H9 (cell line): ENCODE measurements around the gene BIVM. TPM values are rescaled to one million over a fixed set of nuclear protein-coding genes. Genes with fewer than 3 reads are reported as not detected.

Source experiments
- DNase-seq: peaks from one replicate; pipeline ENCODE4 v3.0.0-alpha.2; 2017
- H2AFZ ChIP-seq: one replicate; pipeline ENCODE4 v1.6.1; 2013; ENCODE audit warnings: mild to moderate bottlenecking, low read length, control low read depth, moderate library complexity
- H2AK5ac ChIP-seq: 2 replicates; pipeline ENCODE4 v1.6.1; 2013; ENCODE audit warnings: low read length, control low read depth, mixed read lengths; ENCODE audit not compliant: insufficient read length
- H2BK120ac ChIP-seq: one replicate; pipeline ENCODE4 v1.6.1; 2013; ENCODE audit warnings: low read depth, mild to moderate bottlenecking, low read length, control low read depth, inconsistent platforms; ENCODE audit not compliant: poor library complexity, severe bottlenecking
- H2BK12ac ChIP-seq: 2 replicates; pipeline ENCODE4 v1.6.1; 2013; ENCODE audit warnings: low read length, control low read depth, mixed read lengths, low read depth; ENCODE audit not compliant: insufficient read length
- H2BK15ac ChIP-seq: 2 replicates; pipeline ENCODE4 v1.6.1; 2013; ENCODE audit warnings: low read depth, low read length, control low read depth
- H2BK20ac ChIP-seq: one replicate; pipeline ENCODE4 v1.6.1; 2013; ENCODE audit warnings: low read depth, mild to moderate bottlenecking, low read length, control low read depth, inconsistent platforms; ENCODE audit not compliant: poor library complexity, severe bottlenecking
- H2BK5ac ChIP-seq: 2 replicates; pipeline ENCODE4 v1.6.1; 2013; ENCODE audit warnings: low read length, control low read depth, mixed read lengths; ENCODE audit not compliant: insufficient read length
- H3K14ac ChIP-seq: 2 replicates; pipeline ENCODE4 v1.6.1; 2013; ENCODE audit warnings: low read length, control low read depth; ENCODE audit not compliant: insufficient read depth
- H3K18ac ChIP-seq: 2 replicates; pipeline ENCODE4 v1.6.1; 2013; ENCODE audit warnings: low read depth, mild to moderate bottlenecking, mixed read lengths, low read length, control low read depth; ENCODE audit not compliant: insufficient read length
- H3K23ac ChIP-seq: 2 replicates; pipeline ENCODE4 v1.6.1; 2013; ENCODE audit warnings: low read length, control low read depth, mixed read lengths, low read depth; ENCODE audit not compliant: insufficient read length
- H3K23me2 ChIP-seq: 2 replicates; pipeline ENCODE4 v1.6.1; 2013; ENCODE audit warnings: low read depth, mild to moderate bottlenecking, mixed read lengths, low read length, control low read depth; ENCODE audit not compliant: insufficient read length, poor library complexity, severe bottlenecking
- H3K27ac ChIP-seq: 2 replicates; pipeline ENCODE4 v1.5.1; 2013; ENCODE audit warnings: low read length, control low read depth, mixed read lengths, low read depth; ENCODE audit not compliant: insufficient read length
- H3K27me3 ChIP-seq: 2 replicates; pipeline ENCODE4 v1.6.1; 2013; ENCODE audit warnings: low read length, control low read depth, inconsistent platforms; ENCODE audit not compliant: insufficient read depth
- H3K4ac ChIP-seq: 2 replicates; pipeline ENCODE4 v1.6.1; 2013; ENCODE audit warnings: low read depth, mild to moderate bottlenecking, control low read depth, inconsistent platforms, low read length, moderate library complexity
- H3K4me1 ChIP-seq: 2 replicates; pipeline ENCODE4 v1.6.1; 2013; ENCODE audit warnings: low read length, control low read depth, inconsistent platforms; ENCODE audit not compliant: insufficient read depth
- H3K4me2 ChIP-seq: 2 replicates; pipeline ENCODE4 v1.6.1; 2013; ENCODE audit warnings: low read length, control low read depth, mixed read lengths; ENCODE audit not compliant: insufficient read length, insufficient read depth
- H3K56ac ChIP-seq: 2 replicates; pipeline ENCODE4 v1.6.1; 2013; ENCODE audit warnings: low read depth, mild to moderate bottlenecking, mixed read lengths, low read length, control low read depth; ENCODE audit not compliant: insufficient read length
- H3K79me1 ChIP-seq: 2 replicates; pipeline ENCODE4 v1.6.1; 2013; ENCODE audit warnings: low read depth, mild to moderate bottlenecking, moderate library complexity, low read length, control low read depth, inconsistent platforms; ENCODE audit not compliant: insufficient read depth, poor library complexity, severe bottlenecking
- H3K79me2 ChIP-seq: 2 replicates; pipeline ENCODE4 v1.6.1; 2013; ENCODE audit warnings: low read length, control low read depth, inconsistent platforms; ENCODE audit not compliant: insufficient read depth
- H3K9ac ChIP-seq: 2 replicates; pipeline ENCODE4 v1.6.1; 2013; ENCODE audit warnings: low read length, control low read depth, mixed read lengths; ENCODE audit not compliant: insufficient read length; ENCODE audit errors: extremely low read depth
- H3K9me3 ChIP-seq: one replicate; pipeline ENCODE4 v1.6.1; 2013; ENCODE audit warnings: low read depth, low read length, inconsistent platforms; ENCODE audit not compliant: control insufficient read depth
- H3T11ph ChIP-seq: one replicate; pipeline ENCODE4 v1.6.1; 2013; ENCODE audit warnings: mild to moderate bottlenecking, low read length, control low read depth, inconsistent platforms
- H4K20me1 ChIP-seq: one replicate; pipeline ENCODE4 v1.6.1; 2013; ENCODE audit not compliant: control insufficient read depth, insufficient read length, insufficient read depth
- H4K5ac ChIP-seq: 2 replicates; pipeline ENCODE4 v1.6.1; 2013; ENCODE audit warnings: low read depth, mild to moderate bottlenecking, mixed read lengths, low read length, control low read depth; ENCODE audit not compliant: insufficient read length
- H4K8ac ChIP-seq: replicated peaks from 2 replicates; pipeline ENCODE4 v1.6.1; 2013; ENCODE audit warnings: low read length, control low read depth, mixed read lengths, low read depth; ENCODE audit not compliant: insufficient read length
- H4K91ac ChIP-seq: 2 replicates; pipeline ENCODE4 v1.6.1; 2013; ENCODE audit warnings: low read depth, mild to moderate bottlenecking, moderate library complexity, mixed read lengths, low read length, control low read depth; ENCODE audit not compliant: insufficient read length
- H3K27ac Mint-ChIP-seq, 3 experiments: 2 replicates in 2 of 3; 3 replicates in 1 of 3; pipeline ENCODE4 v1.8.0; 2020 to 2021; ENCODE audit warnings: mixed read lengths in 3 of 3, mild to moderate bottlenecking in 1 of 3, moderate library complexity in 1 of 3
- H3K27me3 Mint-ChIP-seq: 2 replicates; pipeline ENCODE4 v1.8.0; 2021; ENCODE audit warnings: low read depth, mild to moderate bottlenecking, moderate library complexity, mixed read lengths
- H3K36me3 Mint-ChIP-seq, 3 experiments: 2 replicates in 2 of 3; 3 replicates in 1 of 3; pipeline ENCODE4 v1.8.0; 2020 to 2021; ENCODE audit warnings: low read depth in 3 of 3, mixed read lengths in 3 of 3; ENCODE audit not compliant: insufficient read depth in 1 of 3
- H3K4me1 Mint-ChIP-seq, 2 experiments: 2 replicates each; pipeline ENCODE4 v1.8.0; 2020; ENCODE audit warnings: mixed read lengths in 2 of 2
- H3K4me3 Mint-ChIP-seq, 2 experiments: 2 replicates in 1 of 2; 3 replicates in 1 of 2; pipeline ENCODE4 v1.8.0; 2020 to 2021; ENCODE audit warnings: mild to moderate bottlenecking in 2 of 2, mixed read lengths in 2 of 2, moderate library complexity in 1 of 2
- H3K9me3 Mint-ChIP-seq, 2 experiments: 2 replicates in 1 of 2; 3 replicates in 1 of 2; pipeline ENCODE4 v1.8.0; 2020; ENCODE audit warnings: mild to moderate bottlenecking in 2 of 2, mixed read lengths in 2 of 2, moderate library complexity in 1 of 2
- WGBS: extraction: QIAGEN DNeasy Blood & Tissue Kit; methylation state at CpG from one replicate; pipeline ENCODE4 v1.1.7; 2013; ENCODE audit warnings: missing lambda C conversion rate, low lambda C conversion rate, mixed read lengths; ENCODE audit not compliant: insufficient read length; ENCODE audit errors: extremely low coverage; 5-methylcytosine and 5-hydroxymethylcytosine counted together
- total RNA-seq: library from RNA; stranded (reverse); gene quantifications from 2 replicates; pipeline ENCODE4 v1.2.1, GENCODE V29; 2021
- TF ChIP-seq, protein P1 (sequence below): fragments of 200-600 bp; sonication (generic); conservative IDR thresholded peaks from 3 replicates; pipeline ENCODE4 v1.8.0; 2021; ENCODE audit warnings: antibody characterized with exemption, mild to moderate bottlenecking

Gene BIVM
- total RNA-seq, 1 experiment from 2014 or later, result 9.0 TPM

DNA sequence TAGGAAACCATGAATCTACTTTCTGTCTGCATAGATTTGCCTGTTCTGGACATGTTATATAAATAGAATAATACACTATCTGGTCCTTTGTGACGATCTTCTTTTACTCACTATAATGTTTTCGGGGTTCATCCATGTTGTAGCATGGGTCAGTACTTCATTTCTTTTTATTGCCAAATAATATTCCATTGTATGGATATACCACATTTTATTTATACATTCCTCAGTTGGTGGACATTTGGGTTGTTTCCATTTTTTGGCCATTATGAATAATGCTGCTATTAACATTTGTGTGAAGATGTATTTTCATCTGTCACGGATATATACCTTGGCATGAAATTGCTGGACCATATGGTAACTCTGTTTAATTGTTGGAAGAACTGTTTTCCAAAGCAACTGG is 6.8 kb downstream of the BIVM start:
- Histone ChIP-seq H2BK5ac (no peak overlapping the region), H3K56ac (no peak overlapping the region), H3K4me2 (no peak overlapping the region), H4K91ac (no peak overlapping the region), H2AFZ (no peak overlapping the region), H4K5ac (no peak overlapping the region), H4K20me1 (no peaks in the 10 kb centered on the region), H3K79me2 (no peaks in the 10 kb centered on the region; the same call in 1 of the 2 replicates), H2BK120ac (no peak overlapping the region), H3K18ac (no peak overlapping the region), H3K9ac (no peak overlapping the region), H3K79me1 (no peaks in the 10 kb centered on the region), H3K9me3 (no peaks in the 10 kb centered on the region), H4K8ac (no peak overlapping the region), H3K14ac (no peak overlapping the region), H3T11ph (no peak overlapping the region), H2BK12ac (no peak overlapping the region), H2BK20ac (no peak overlapping the region), H3K23ac (no peak overlapping the region), H3K23me2 (peaks cover under 1% of the 10 kb centered on the region), H3K27ac (no peak overlapping the region), H3K27me3 (no peaks in the 10 kb centered on the region), H2AK5ac (no peak overlapping the region), H2BK15ac (no peak overlapping the region), H3K4ac (no peak overlapping the region), H3K4me1 (no peaks in the 10 kb centered on the region)
- H3K4me3 Mint-ChIP-seq, result no peak overlapping the region
- H3K27me3 Mint-ChIP-seq, result no peaks in the 10 kb centered on the region
- WGBS, result no CpG with 5 or more reads among the region's 3 CpGs
- TF ChIP-seq, protein P1, sequence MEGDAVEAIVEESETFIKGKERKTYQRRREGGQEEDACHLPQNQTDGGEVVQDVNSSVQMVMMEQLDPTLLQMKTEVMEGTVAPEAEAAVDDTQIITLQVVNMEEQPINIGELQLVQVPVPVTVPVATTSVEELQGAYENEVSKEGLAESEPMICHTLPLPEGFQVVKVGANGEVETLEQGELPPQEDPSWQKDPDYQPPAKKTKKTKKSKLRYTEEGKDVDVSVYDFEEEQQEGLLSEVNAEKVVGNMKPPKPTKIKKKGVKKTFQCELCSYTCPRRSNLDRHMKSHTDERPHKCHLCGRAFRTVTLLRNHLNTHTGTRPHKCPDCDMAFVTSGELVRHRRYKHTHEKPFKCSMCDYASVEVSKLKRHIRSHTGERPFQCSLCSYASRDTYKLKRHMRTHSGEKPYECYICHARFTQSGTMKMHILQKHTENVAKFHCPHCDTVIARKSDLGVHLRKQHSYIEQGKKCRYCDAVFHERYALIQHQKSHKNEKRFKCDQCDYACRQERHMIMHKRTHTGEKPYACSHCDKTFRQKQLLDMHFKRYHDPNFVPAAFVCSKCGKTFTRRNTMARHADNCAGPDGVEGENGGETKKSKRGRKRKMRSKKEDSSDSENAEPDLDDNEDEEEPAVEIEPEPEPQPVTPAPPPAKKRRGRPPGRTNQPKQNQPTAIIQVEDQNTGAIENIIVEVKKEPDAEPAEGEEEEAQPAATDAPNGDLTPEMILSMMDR, result no peak
- H3K9me3 Mint-ChIP-seq, result no peaks in the 10 kb centered on the region; a peak in 2 of 5 replicates
- H3K36me3 Mint-ChIP-seq, result no peaks in the 10 kb centered on the region; a peak in 1 of 7 replicates
- H3K27ac Mint-ChIP-seq, result no peak overlapping the region
- peaks cover 0 to 3% of the 10 kb centered on the region in 2 experiments; a peak in 3 of 4 replicates for H3K4me1 Mint-ChIP-seq
- DNase-seq, result no peak
